Ecto neural progenitor cell (in vitro differentiated cells): ENCODE results near the gene UGGT1.
"Not testable (repeated sequence)": the region's sequence is repeated elsewhere in the genome, so short reads cannot be mapped to it uniquely, and the experiment has no call there.

ENCODE experiments used
- DNase-seq: peaks from one replicate; pipeline ENCODE4 v3.0.0-alpha.2; 2018; ENCODE audit warnings: low spot score

UGGT1 gene

DNA sequence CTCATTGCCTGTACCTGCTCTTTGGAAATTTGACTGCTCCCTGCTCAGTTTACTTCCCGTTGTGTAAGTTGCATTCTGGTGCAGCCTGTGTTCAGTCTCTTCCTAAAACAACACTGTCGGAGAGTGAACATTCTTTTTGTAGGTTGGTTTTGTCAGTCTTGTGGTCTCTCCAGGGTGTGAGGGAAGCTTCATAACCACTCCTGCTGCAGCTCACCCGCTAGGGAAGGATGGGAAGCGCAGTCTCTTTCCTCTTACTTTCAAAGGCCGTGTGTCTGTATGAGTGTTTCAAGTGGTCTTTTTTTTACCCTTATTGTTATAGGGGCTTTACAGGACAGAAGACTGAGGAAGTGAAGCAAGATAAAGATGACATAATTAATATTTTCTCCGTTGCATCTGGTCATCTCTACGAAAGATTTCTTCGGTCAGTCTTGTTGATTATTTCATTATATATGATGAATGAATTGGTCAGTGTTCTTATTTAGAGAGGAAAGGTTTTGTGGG lies 87.2 kb downstream of the UGGT1 start:
- DNase-seq: no peak

DNA sequence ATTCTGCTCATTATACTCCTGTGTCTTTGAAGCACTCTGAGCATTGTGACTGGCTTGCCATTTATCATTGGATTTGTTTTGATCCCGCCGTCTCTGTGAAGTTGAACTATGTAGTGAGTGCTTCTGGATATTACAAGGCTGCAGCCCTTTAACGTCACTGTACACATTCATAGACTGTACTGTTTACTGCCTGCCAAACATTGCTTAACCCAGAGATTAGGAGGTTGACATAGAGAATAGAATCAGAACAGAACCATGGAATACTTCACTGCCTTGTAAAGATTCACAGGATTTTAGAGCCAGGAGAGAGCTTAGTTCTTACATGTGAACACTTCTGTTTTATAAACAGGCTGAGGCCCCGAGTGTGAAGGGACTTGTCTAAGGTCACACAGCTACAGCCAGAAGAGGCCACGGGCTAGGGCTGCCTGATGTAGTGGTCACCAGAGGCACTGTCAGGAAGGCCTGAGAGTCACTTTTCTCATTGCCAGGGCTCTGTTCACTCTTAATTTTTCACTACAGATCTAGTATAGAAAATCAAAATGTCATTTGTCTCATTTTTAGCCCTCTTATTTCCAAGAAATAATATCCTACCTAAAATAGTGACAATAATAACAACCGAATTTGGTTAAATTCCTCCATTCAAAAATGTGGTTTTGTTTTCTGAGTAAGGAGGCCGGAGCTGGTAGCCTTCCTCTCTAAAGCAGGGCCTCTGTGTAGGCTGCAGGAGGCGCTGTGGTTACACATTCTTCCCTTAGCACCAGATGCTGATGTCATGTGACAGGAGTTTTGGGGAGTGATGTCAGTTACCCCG lies 87.9 kb downstream of the UGGT1 start:
- peak; percentile 54 for DNase-seq

GRCh38 chr2:128179461-128179755 lies 88.4 kb downstream of the UGGT1 start:
- no peak for DNase-seq

- no peak for DNase-seq
Observed at GRCh38 chr2:128180031-128180430, 89.0 kb downstream of the UGGT1 start.

DNA sequence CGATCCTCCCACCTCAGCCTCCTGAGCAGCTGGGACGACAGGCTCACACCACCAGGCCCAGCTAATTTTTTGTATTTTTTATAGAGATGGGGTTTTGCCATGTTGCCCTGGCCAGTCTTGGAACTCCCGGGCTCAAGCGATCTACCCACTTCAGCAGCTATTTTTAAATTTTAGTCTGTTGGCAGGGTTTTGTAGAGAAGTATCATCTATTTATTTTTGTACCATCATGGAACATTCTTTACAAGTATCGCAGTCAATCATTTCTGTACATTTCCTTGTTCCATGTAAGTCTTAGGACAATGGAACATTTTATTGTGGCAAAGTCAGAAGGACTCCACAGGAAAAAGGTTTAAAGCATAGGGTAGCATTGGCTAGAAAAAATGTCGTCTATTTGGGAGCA lies 94.6 kb downstream of the UGGT1 start:
- DNase-seq: no peak

GRCh38 chr2:128187032-128187654 lies 96.1 kb downstream of the UGGT1 start:
- no peak for DNase-seq

- DNase-seq: no peak
Observed at GRCh38 chr2:128195435-128195984, 104.5 kb downstream of the UGGT1 start.

DNA sequence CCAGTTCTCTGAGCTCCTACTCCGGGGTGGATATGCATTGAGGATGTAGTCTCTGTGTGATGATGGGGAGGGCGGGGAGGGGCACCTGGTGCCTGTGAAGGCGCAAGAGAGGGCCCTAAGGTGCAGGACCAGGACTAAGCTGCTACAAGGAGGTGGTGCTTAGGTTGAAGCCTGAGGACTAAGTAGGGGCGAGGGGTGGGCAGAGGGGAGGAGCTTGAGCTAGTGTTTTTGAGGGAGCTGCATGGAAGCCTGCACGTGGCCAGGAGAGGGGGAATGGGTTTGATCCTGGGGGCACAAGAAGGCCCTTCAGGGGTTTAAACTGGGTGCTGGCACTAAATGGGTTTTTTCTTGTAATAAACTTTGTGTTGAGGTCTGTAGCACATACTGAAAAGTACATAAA lies 105.0 kb downstream of the UGGT1 start:
- no peak for DNase-seq

DNA sequence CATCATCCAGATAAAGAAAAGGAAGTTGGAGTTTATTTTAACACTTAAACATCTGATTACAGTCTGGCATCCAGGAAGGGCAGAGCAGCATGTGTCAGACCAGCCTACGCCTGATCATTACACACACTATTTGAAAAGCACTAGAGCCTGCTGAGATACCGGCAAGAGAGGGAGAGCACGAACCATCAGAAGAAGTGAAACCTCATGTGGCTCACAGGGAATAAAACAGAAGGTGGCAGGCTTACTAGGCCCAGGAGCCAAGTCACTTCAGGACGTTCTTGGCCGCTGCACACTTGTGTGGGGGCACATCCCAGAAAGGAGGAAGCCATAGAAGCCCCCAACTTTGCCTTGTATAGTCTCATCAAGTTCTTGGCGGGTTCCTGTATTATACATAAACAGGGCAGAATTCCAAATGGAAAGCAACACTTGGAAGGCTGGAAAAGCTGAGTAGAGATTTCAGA lies 105.5 kb downstream of the UGGT1 start:
- no peak for DNase-seq

DNA sequence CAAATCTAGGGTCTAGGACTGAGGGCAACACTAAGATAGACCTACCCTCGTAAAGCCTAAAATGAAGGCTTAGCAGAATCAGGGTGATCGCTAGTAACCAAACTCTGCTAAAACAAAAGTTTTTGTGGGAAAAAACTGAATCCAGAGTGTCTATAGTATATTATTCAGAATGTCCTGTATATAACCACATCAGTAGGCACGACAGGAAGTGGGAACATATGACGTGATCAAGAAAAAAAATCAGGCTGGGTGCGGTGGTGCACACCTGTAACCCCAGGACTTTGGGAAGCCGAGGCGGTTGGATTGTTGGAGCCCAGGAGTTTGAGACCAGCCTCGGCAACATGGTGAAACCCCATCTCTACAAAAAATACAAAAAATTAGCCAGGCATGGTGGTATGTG lies 106.1 kb downstream of the UGGT1 start:
- no peak for DNase-seq

DNA sequence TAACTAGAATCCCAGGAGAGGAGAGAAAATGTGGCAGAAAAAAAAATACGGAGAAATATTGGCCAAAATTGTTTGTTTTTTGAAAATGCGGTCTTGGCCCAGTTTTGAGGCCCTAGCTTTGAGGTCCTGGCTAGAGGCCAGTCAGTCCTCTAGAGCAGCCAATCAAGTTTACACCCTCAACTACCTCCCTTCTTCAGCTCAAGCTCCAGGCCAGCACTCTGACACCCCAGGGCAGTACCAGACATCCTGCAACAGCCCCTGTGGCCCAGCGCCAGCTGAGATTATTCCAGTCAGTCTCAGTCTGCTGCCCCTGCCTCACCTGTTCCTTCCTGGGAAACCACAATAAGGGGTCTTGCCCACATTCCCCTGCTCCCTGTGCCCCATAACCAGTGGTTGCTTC lies 107.7 kb downstream of the UGGT1 start:
- no peak for DNase-seq

GRCh38 chr2:128199141-128199540 lies 108.1 kb downstream of the UGGT1 start:
- DNase-seq: no peak

DNA sequence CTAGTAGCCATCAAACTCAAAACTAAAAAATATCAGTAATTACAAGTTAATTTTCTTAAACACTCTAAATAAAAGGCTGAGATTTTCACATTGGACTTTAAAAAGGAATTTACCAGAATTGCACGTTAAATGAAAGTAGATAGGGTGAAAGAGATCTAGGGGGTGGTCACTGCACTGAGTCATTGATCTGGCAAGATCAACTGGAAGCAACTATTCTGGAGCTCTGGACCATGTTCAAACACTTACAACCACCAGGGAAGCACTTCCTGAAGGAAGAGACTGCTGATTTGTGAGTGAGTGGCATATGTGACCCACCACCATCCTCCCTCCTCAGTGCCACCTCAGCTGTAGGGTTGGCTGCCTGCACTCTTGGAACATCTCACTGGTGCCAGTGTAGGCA lies 111.8 kb downstream of the UGGT1 start:
- DNase-seq: no peak

DNA sequence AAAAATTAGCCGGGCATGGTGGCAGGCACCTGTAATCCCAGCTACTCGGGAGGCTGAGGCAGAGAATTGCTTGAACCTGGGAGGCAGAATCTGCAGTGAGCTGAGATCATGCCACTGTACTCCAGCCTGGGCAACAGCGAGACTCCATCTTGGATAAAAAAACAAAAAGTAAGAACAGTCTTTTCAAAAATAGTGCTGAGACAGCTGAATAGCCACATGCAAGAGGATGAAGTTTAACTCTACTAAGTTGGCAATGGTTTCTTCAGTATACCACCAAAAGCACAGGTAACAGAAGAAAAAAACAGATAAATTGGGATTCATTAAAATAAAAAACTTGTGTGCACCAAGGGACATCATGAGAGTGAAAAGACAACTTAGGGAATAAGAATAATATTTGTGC lies 115.2 kb downstream of the UGGT1 start:
- no peak for DNase-seq

DNA sequence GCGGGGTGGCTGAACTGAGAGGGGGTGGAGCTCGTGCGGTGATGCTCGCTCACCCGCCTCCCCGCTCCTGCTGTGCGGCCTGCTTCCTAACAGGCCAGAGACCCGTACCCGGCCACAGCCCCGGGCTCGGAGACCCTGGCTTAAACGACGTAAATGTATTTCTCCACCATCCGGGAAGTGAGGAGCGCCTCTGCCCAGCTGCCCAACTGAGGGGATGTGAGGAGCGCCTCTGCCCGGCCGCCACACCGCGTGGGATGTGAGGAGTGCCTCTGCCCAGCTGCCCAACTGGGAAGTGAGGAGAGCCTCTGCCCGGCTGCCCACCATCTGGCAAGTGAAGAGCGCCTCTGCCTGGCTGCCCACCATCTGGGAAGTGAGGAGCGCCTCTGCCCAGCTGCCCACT lies 117.0 kb downstream of the UGGT1 start:
- no peak for DNase-seq

DNA sequence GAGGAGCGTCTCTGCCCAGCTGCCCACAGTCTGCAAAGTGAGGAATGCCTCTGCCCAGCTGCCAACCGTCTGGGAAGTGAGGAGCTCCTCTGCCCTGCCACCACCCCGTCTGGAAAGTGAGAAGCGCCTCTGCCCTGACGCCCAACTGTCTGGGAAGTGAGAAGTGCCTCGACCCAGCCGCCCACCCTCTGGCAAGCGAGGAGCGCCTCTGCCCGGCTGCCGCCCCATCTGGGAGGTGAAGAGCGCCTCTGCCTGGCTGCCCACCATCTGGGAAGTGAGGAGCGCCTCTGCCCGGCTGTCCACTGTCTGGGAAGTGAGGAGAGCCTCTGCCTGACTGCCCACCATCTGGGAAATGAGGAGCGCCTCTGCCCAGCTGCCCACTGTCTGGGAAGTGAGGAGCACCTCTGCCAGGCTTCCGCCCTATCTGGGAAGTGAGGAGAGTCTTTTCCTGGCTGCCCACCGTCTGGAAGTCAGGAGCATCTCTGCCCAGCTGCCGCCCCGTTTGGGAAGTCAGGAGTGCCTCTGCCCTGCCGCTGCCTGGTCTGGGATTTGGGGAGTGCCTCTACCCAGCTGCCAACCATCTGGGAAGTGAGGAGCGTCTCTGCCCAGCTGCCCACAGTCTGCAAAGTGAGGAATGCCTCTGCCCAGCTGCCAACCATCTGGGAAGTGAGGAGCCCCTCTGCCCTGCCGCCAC lies 117.8 kb downstream of the UGGT1 start:
- not testable (repeated sequence) for DNase-seq

DNA sequence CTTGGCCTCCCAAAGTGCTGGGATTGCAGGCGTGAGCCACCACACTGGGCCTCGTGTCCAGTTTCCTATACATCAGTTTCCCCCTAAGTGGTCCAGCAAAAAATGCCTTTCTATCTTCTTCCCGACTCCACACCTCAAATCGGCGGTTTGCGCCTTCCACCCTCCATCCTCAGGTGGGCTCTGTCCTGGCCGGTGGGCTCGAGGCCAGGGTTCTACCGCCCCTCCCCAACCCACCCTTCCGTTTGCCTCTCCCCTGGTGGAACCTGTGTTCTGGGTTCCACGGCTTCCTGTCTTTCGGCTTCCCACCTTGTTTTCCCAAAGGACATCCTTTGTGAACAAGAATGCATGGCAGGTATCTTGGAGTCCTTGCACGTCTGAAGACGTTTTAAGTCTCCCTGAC lies 123.3 kb downstream of the UGGT1 start:
- DNase-seq: no peak

GRCh38 chr2:128214866-128215460 lies 124.0 kb downstream of the UGGT1 start:
- no peak for DNase-seq

DNA sequence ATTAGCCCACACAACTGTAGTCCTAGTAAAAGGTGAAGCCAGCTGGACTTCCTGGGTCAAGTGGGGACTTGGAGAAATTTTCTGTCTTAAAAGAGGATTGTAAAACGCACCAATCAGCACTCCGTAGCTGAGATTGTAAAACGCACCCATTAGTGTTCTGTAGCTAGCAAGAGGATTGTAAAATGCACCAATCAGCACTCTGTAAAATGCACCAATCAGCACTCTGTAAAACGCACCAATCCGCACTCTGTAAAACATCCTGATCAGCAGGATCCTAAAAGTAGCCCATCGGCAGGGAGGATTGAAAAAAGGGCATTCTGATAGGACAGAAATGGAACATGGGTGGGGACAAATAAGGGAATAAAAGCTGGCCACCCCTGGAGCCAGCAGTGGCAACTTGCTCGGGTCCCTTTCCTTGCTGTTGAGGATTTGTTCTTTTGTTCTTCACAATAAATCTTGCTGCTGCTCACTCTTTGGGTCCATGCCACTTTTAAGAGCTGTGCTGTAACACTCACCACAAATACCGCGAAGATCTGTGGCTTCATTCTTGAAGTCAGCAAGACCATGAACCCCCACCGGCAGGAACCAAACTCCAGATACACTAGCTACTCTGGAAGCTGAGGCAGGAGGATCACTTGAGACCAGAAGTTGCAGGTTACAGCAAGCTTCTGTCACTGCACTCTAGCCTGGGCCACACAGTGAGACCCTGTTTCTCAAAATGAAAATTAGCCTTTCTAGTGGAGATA lies 125.1 kb downstream of the UGGT1 start:
- DNase-seq: no peak

- no peak for DNase-seq
Observed at GRCh38 chr2:128217671-128218070, 126.7 kb downstream of the UGGT1 start.

DNA sequence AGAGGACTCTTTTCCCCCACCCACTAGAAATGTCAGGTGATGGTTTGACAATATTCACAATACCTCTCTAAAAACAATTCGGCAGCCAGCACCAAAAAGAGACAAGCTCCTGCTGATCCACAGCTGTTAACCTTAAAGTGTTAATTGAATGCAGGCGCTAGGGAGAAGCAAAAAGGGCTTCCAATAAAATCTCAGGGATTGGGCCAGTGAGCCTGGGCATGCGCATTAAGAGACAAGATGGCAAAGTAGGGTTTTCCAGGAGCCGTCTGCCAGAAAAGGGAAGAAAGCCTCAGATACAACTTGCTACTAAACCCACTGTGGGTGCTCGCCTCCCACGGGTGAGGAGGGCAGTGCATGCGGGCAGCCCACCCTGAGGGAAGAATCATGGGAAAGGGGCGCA lies 128.9 kb downstream of the UGGT1 start:
- no peak for DNase-seq

DNA sequence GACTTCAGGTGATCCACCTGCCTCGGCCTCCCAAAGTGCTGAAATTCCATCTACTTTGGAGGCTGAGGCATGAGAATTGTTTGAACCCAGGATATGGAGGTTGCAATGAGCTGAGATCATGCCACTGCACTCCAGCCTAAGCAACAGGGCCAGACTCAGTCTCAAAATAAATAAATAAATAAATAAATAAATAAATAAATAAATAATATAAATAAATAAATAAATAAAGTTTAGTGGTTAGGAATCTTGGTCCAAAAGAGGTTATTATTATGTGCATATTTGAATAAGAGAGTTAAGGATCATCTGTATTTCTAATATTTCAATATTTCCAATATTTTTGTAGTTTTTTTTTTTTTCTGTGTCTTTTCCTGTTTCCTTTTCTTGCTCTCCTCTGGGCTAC lies 136.9 kb downstream of the UGGT1 start:
- DNase-seq: no peak
